AG08395 (cell line): Measurements from ENCODE around the gene NPIPB9.
"Not testable (repeated sequence)": the region's sequence is repeated elsewhere in the genome, so short reads cannot be mapped to it uniquely, and the experiment has no call there.

Experiments used
- DNase-seq: peaks from one replicate; pipeline ENCODE4 v3.0.0; 2012; ENCODE audit warnings: mixed read lengths, low spot score

NPIPB9 gene

DNA sequence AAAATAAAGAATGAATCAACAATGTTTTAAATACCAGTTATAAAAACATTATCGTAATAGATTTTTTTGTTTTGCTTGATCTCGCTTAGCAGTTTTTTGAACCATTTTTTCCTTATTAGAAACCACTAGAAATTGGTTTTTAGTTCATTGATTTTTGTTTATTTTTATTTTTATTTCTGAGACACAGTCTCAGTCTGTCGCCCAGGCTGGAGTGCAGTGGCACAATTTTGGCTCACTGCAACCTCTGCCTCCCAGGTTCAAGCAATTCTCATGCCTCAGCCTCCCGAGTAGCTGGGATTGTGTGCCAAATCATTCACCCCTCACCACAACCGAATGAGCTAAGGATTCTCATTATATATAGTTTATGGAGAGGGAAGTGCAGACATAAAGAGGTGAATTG lies at the start of gene NPIPB9:
Gene NPIPB9 (plus strand): TSS at position 301 of the 400 bp plus-strand sequence.
- not testable (repeated sequence) for DNase-seq

DNA sequence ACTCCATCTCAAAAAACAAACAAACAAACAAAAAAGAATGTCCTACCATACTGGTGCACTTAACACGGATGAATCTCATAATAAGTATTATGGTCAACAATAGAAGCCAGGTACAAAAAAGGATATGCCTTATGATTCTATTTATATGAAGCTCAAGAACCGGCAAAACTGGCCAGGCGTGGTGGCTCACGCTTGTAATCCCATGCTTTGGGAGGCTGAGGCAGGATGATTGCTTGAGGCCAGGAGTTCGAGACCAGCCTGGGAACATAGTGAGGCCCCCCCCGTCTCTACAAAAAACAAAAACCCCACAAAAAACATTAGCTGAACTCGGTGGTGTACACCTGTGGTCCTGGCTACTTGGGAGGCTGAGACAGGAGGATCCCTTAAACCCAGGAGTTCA lies 47.3 kb upstream of the NPIPB9 start:
- DNase-seq: not testable (repeated sequence)

DNA sequence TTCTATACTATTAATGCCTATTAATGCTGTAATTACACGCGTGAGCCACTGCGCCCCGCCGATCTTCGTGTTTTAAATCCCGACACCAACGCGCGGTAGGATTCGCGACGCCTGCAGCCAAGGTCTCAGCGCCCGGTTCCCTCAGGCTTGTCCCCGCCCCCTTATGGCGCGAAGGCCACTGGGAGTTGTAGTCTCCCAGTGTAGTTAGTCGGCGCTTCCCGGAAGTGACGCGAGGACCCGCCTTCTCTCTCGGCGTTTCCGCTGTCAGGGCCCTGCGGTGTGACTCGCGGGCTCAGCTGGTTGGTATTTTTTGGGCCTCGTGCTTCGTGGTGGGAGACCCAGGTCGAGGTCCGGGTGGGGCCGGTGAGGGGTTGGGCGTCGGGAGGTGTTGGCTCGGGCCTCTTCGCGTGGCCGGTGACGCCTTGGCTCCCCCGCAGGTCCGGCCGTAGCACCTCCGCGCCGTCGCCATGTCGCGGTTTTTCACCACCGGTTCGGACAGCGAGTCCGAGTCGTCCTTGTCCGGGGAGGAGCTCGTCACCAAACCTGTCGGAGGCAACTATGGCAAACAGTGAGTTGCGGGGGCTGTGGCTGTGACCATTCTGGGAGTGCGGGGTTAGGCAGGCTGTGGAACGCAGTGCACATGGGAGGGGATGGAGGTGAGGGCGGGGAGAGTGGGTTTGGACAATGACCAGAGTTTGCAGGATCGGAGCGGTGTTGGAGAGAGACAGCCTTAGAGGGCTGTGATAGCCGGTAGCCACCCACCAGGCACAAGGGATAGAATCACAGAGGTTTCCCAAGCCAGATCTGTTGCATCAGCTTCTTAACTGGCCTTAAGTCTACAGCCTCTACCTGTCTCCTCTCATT lies 40.1 kb upstream of the NPIPB9 start, which contains the start of gene EIF3C:
Gene EIF3C (plus strand): TSS at position 245 of the 864 bp plus-strand sequence. CDS start 223 bp downstream, at position 468.
- DNase-seq: not testable (repeated sequence)

DNA sequence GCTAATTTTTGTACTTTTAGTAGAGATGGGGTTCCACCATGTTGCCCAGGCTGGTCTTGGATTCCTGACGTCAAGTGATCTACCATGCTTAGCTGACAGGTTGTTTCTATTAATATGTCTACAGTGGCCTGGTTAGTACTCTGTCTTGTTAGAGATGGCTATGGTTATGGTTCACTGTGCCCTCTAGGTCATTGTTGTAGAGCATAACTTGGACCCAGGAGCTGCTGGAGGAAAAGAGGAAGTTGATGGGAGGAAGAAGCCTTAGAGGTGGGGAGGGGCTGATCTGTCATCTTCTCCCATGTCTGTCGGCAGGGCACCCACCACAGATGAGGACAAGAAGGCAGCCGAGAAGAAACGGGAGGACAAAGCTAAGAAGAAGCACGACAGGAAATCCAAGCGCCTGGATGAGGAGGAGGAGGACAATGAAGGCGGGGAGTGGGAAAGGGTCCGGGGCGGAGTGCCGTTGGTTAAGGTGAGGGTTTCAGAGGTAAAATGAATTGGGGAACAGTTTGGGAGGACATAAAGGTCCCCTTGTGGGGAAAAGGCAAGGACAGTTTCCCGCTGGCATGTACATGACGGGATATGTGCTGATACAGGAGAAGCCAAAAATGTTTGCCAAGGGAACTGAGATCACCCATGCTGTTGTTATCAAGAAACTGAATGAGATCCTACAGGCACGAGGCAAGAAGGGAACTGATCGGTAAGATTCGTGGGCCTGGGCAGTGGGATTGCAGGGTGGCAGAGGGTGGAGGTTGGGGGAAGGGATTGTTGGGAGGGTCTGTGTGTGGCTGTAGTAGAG lies 28.5 kb upstream of the NPIPB9 start:
- not testable (repeated sequence) for DNase-seq

DNA sequence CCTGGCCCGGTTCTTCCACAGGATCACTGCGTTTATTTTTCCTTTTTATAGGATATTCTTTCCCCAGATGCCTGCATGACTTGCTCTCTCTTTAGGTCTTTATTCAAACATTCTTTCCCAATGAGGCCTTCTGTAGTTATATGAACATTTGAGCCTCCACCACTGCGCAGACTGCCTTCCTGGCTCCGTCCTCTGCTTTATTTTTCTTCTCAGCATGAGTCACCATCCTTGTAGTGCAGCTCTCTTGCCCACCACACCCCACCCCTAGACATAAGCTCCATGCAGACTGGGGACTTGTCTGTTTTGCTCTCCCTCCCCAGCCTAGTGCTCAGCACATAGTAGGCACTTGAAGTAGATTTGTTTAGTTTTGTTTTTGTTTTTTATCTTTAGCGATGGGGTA lies 20.3 kb upstream of the NPIPB9 start:
- DNase-seq: not testable (repeated sequence)

DNA sequence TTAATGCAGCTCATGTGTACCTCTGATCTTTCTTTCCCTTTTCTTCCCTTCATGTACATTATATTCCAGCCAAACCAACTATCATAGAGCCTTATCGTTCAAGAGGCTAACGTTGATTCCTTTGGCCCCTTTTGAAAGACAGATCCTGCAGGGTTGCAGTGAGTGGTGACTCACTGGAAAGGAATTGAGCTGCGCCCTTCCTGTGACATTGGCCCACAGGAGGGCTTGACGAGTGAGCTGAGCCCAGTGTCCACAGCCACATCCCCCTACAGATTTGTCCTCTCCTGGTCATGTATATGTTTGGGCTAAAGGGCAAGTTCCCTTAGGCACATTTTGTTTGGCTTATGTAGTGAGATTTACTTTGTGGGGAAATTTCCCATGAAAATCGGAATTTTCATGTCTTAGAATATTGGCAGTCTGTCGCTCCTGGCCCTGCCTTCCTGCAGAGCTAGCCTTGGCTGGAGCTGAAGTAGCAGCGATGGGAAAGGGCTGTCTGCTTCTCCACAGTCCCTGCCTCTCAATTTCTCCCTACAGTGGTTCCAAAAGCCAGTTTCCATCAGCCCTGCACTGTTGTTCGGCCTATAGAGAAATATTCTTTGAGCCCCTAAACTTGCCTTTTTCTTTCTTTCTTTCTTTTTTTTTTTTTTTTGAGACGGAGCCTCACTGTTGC lies 19.0 kb upstream of the NPIPB9 start:
- DNase-seq: not testable (repeated sequence)

DNA sequence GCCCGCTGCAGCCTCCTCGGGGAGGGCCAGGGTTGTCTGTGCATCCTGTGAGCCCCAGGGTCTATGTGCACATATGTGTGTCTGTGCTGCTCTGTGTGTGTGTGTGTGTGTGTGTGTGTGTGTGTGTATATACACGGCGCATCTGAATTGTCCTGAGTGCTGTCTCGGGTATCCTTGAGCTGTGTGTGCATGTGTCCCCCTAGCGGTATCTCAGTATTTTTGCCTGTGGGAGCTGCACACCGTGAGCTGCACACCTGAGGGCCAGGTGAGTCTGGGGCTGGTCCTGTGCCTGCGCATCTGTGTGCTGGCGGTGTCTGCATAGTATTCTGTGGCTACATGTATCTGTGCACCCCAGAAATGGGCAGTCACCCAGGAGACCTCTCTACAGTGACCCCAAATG lies 11.8 kb upstream of the NPIPB9 start:
- not testable (repeated sequence) for DNase-seq

DNA sequence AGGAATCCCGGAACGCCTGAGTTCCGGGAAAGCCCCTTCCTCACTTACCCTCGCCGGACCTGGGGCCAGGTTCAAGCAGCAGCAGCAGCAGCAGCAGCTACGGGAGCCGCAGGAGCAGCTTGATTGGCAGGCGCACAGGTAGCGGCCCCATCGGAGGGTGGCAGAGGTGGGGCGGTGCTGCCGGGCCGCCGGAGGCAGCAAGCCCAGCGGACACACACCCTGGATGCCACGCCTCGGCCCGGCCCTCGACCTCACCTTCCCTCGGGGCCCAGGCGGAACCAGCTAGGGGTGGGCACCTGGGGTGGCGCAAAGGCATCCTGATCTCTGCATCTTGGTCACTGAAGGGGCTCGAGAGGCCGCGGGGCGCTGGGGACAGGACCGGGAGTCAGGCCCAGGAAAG lies 11.0 kb upstream of the NPIPB9 start:
- not testable (repeated sequence) for DNase-seq

DNA sequence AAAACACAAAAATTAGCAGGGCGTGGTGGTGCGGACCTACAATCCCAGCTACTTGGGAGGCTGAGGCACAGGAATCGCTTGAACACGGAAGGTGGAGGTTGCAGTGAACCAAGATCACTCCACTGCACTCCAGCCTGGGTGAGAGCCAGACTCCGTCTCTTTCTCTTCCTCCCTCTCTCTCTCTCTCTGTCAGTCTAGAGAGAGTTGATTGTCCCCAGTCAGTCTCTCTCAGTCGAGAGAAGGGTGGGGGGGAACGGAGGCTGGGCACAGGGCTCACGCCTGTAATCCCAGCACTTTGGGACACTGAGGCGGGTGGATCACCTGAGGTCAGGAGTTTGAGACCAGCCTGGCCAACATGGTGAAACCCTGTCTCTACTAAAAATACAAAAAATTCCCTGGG lies 10.3 kb upstream of the NPIPB9 start:
- DNase-seq: not testable (repeated sequence)

DNA sequence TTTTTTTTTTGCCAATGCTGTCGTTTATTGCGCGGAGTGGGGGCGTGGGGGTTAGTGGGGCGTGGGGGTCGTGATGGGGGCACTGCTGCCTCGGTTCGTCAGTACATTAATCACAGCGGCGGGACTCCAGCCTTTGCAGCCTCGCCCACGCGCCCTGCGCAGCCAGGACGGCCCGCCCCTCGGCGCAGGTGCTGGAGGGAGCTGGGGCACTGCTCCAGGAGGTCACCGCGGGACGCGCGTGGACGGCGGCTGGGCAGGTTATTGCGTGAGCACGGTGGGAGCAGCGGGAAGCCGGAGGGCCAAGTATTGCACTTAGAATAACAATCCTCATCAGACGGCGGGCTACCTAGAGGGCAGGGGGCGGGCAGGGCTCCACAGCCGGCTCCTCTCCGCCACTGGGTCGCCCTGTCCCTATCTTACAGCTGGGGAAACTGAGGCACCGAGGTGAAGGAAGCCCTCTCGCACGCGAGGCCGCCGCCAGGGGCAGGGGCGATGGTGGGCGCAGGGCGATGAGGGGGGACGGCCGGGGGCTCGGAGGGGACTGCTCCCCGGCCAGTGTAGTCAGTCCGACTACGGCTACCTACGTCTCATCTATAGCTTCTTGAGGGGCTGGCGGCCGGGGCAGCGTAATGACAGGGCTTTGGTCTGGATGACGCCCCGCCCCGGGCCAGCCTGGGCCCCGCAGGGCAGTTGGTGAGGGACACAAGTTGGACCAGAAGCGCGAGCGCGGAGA lies 4.8 kb upstream of the NPIPB9 start:
- DNase-seq: not testable (repeated sequence)

DNA sequence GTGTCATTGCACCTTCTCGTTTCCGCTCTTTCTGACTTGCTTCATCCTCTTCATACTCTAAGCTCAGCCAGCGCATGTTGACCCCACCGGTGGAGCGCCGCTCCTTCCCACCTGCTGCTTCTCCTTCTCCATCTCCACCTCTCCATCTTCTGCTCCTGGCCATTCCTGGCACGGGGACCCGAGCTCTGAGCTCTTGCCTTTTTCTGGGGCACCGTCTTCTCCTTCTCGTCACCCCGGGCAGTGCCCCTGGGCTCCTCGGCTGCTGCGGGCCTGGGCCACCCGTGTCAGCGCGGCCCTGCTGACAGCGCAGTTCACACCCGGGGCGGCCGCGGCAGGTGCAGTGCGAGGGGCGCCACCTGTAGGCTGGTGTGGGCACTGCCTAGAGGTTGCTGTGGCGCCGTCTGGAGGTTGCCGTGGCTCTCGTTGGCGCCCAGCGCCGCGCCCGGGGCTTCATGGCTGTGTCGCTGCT lies 1.6 kb upstream of the NPIPB9 start:
- DNase-seq: not testable (repeated sequence)

DNA sequence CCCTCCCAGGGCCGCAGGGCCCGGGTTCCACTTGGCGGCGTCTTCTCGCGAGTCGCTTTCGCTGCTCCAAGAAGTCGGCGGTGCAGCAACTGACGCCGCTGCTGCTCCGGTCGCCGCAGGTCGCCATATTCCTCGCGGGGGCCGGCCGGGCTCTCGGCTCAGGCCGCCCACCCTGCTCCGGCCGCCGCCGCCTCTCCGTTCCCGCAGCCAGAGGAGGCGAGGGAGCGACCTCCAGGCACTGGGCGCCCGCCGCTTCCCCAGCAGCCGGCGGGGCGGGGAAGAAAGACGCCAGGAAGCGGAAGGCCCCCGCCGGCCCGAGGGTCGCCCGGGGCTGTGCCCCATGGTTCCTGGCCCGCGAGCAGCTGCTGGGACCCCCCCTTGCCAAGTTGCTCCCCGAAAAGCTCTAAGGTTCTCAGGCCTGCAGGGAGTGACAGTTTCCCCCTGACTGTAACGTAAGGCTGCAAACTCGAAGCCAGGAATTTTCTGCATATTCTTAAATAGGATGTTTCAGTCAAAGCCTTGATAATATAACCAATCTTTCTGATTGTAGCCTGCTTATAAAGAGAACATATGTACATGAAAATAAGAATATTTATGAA lies 1.0 kb upstream of the NPIPB9 start:
- not testable (repeated sequence) for DNase-seq

DNA sequence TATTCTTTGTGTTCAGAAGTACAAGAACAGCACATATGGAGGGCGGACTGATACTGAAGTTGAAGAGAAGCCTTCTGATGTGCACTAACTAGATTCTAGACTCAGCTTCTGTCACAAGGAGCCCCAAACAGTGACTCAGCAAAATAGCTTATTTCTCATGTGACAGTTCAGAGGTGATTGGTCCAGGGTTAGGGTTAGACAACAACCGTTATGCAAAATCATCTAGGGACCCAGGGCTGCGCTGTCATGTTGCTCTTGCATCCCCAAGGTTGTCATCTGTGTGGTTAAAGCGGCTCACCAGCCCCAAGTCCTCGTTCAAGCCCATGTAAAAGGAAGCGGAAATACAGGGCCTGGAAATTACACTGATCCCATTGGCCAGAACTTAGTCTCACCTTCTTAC lies 30.1 kb downstream of the NPIPB9 start:
- DNase-seq: not testable (repeated sequence)

DNA sequence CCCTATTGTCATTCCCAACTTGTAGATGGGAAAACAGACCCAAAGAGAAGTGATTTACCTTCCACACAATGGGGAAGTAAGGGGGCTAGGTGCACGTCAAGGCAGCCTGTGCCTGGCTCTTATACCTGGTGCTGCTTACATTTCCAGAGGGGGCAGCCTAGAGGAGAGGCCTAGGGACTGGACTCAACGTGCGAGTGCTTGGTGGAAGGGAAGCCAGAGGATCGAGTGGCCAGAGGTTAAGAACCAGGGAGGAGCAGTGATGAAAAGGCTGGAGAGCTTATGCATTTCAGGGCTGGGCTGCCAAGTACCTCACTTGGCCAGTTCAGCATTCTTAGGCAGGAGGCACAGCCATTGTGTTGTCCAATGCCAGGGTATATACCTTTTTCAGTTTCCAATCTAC lies 30.8 kb downstream of the NPIPB9 start:
- not testable (repeated sequence) for DNase-seq

DNA sequence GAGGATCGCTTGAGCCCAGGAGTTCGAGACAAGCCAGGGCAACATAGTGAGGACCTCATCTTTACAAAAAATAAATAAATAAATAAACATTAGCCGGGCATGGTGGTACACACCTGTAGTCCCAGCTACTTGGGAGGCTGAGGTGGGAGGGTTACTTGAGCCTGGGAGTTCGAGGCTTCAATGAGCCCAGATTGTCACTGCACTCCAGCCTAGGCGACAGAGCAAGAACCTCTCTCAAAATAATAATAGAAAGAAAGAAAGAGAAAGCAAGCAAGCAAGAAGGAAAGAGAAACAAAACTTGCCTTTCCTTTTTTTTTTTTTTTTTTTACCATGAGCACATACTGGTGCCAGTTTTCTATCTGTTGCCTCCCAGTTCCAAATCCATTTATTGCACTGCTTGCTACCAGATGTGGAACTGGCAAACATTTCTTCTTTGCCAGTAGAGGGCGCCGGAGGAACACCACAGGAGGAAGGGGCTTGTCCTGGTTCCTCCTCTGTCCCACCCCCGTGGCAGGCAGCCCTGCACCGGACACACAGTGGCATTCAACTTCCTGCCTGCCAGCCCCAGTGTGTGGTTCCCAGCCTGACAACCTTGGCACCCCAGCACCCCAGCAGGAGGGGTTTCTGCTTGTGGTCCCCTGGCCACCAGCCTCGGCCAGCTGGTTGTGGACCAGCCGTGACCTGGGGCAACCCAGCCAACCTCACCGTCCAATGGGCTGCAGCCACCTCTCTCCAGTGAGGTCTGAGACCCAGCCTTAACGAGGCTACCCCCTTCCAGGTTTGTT lies 50.8 kb downstream of the NPIPB9 start:
- not testable (repeated sequence) for DNase-seq

DNA sequence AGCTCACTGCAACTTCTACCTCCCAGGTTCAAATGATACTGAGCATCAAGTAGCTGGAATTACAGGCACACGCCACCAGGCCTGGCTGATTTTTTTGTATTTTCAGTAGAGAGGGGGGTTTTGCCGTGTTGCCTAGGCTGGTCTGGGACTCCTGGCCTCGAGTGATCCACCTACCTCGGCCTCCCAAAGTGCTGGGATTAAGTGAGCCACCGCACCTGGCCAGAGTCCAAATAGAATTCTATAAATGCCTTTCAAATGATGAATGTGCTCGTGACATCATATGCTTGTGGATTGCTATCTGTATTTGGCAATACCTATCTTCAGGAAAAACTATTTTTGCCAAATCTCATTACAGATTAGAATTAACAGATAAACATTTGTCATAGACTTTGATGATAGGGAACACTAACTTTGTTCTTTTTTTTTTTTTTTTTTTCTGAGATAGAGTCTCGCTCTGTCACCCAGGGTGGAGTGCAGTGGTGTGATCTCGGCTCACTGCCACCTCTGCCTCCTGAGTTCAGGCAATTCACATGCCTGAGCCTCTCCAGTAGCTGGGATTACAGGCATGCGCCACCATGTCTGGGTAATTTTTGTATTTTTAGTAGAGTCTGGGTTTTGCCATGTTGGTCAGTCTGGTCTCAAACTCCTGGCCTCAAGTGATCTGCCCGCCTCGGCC lies 56.0 kb downstream of the NPIPB9 start:
- not testable (repeated sequence) for DNase-seq

DNA sequence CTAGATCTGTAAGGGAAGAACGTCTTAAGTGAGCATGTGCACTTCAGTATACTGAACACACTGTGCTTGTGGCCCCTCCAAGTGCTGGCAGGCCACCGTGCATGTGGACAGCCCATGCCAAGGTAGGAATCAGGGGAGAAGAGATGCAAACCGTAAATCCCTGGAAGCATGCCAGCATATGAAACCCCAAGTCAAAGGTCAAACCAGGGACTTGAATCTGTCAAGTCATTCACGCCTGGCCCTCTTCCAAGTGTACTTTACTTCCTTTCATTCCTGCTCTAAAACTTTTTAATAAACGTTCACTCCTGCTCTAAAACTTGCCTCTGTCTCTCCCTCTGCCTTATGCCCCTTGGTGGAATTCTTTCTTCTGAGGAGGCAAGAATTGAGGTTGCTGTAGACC lies 68.4 kb downstream of the NPIPB9 start:
- no peak for DNase-seq

DNA sequence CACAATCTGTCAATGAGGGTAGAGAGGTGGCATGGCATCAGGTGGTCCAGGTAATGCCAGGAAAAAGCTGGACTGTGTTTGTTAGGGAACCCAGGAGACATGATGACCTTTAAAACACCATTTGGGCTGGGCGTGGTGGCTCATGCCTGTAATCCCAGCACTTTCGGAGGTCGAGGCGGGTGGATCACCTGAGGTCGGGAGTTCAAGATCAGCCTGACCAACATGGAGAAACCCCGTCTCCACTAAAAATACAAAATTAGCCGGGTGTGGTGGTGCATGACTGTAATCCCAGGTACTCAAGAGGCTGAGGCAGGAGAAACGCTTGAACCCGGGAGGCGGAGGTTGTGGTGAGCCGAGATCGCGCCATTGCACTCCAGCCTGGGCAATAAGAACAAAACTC lies 69.0 kb downstream of the NPIPB9 start:
- DNase-seq: not testable (repeated sequence)

DNA sequence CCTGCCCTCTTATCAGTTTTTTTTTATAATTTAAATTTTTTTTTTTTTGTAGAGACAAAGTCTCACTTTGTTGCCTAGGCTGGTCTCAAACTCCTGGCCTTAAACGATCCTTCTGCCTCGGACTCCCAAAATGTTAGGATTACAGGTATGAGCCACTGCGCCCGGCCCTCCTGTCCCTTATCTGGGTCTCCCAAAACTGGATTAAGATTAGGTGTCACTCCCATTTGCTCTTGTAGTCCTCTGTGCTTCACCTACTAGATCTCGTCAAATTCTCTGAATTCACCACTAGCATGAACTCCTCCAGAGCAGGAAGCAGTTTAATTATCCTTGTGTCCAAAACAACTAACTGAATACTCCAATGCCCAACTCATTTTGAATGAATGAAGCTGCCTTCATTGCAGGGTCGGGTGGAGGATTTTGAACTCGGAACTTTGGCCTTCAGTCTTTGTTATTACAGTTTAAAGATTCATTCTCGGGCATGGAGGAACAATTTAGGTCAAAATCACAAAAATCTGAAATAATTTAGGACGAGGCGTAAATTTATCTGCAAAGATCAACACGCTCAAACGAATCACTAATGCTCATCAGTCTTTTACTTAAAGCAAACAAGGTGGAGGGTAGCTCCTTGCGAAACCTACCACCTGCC lies 70.4 kb downstream of the NPIPB9 start:
- no peak for DNase-seq
